ENCODE data around the gene TARM1.

Gene TARM1

DNA sequence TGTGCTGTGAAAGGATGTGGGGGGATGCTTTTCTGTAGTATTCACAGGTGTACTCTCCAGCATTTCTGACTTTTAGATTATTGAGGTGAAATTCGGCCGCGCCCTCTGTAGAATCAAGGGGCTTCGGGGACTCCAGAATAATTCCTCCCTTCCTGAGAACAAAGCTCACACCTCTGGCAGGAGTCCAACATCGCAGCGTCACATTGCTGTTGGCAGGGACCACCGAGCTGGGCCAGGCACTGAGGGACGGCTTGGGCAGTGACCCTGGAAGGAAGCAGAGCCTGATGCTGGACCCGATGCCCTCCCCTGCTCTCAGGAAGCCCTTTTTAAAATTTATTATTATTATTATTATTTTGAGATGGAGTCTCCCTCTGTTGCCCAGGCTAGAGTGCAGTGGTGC is 6.3 kb downstream of the TARM1 start:
- no peak overlapping the region for H3K4me3 ChIP-seq (ENCODE audit: low read length)
- TF ChIP-seq, protein P1, sequence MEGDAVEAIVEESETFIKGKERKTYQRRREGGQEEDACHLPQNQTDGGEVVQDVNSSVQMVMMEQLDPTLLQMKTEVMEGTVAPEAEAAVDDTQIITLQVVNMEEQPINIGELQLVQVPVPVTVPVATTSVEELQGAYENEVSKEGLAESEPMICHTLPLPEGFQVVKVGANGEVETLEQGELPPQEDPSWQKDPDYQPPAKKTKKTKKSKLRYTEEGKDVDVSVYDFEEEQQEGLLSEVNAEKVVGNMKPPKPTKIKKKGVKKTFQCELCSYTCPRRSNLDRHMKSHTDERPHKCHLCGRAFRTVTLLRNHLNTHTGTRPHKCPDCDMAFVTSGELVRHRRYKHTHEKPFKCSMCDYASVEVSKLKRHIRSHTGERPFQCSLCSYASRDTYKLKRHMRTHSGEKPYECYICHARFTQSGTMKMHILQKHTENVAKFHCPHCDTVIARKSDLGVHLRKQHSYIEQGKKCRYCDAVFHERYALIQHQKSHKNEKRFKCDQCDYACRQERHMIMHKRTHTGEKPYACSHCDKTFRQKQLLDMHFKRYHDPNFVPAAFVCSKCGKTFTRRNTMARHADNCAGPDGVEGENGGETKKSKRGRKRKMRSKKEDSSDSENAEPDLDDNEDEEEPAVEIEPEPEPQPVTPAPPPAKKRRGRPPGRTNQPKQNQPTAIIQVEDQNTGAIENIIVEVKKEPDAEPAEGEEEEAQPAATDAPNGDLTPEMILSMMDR (conservative IDR thresholded peaks at IDR 0.05; ENCODE audit: low read length) = no peak
- DNase-seq (ENCODE audit: low read depth) = no peak

DNA sequence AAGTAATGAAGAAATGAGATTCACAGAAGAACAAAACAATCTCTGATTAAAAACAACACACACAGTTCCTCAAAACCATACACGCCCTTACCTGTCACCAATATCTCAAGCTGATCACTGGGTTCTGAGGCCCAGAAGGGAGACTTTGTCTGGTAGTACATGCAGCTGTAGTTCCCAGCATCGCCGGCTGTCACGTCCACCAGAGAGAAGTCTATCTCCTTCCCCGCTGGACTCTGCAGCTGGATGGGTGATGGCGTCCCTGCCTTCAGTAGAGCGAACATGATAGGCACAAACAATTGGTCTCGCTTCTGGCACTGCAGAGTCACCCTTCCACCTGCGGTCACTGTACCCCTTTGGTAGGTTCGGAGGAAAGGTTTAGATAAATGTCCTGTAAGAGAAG is 7.3 kb downstream of the TARM1 start:
- no peak for DNase-seq (ENCODE audit: low read depth)
- H3K4me3 ChIP-seq (ENCODE audit: low read length) = no peak overlapping the region

DNA sequence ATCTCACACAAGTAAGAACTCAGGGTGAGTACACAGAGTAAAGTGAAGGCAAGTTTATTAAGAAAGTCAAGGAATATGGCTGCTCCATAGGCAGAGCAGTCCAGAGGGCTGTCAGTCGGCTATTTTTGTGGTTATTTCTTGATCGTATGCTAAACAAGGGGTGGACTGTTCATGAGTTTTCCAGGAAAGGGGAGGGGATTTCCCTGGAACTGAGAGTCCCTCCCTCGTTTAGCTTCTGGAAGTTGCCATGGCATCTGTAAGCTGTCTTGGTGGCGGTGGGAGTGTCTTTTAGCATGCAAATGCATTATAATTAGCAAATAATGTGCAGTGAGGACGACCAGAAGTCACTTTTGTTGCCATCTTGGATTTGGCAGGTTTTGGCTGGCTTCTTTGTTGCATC is 11.7 kb downstream of the TARM1 start:
- TF ChIP-seq, protein P1 (conservative IDR thresholded peaks at IDR 0.05; ENCODE audit: low read length) = no peak
- H3K4me3 ChIP-seq (ENCODE audit: low read length) = no peak overlapping the region
- no peak for DNase-seq (ENCODE audit: low read depth)

More for the DNA sequence above, 7.3 kb downstream of the TARM1 start:
- TF ChIP-seq, protein P1 (conservative IDR thresholded peaks at IDR 0.05; ENCODE audit: low read length) = no peak

DNA sequence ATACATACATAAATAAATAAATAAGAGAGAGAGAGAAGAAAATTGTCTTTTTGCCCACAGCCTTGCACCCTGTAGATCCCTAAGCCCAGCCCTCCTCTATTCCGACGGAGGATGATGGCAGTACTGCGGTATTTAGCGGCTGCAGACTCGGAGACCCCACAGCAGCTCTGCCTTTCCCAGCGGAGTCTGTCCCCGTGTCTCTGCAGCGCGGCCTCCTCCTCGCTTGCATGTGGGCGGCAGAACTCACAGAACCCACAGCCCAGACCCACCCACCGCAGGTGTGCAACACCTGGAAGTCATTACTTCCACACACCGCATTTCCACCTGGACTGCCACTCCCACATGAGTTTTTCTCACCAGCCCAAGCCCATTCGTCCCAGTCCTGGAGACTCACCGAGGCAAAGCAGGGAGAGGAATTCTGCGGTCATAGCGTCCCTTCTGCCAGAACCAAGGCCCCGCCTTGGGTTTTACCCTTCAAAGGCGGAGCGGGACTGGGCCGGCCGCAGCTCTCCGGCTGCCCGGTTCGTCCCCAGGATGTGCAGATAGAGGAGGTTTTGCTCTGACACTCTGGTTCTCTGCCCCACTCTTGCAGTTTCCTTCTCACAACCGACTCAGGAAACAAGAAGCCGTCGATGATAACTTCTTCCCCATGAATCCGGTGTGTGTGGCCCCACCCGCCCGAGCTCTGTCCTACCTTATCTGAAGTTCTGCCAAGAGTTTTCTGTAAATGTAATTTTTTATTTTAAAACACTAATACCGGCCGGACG is 17.6 kb downstream of the TARM1 start, which contains the start of gene VSTM1:
Gene VSTM1, minus strand, starts transcription at position 548 of the 767 bp plus-strand sequence. Its CDS starts 120 bp downstream, at position 428.
- H3K4me3 ChIP-seq (ENCODE audit: low read length) = no peak within 1 kb of the TSS
- DNase-seq (ENCODE audit: low read depth) = no peak
- TF ChIP-seq, protein P1 (conservative IDR thresholded peaks at IDR 0.05; ENCODE audit: low read length) = no peak

DNA sequence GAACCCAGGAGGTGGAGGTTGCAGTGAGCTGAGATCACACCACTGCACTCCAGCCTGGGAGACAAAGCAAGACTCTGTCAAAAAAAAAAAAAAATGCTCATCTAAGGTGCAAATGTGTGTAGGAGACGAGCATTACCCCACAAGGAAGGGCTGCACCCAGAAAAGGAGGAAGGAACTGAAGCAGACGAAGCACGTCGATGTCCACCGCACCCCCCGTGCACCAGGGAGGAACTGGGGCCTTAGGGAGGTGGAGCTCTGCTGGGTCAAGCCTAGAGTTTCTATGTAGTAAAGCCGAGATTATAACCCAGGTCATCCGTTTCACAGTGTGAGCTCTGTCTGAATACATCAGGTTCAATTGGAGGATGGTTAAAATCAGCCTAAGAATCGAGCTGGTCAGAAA is 18.5 kb downstream of the TARM1 start:
- DNase-seq (ENCODE audit: low read depth) = no peak
- TF ChIP-seq, protein P1 (conservative IDR thresholded peaks at IDR 0.05; ENCODE audit: low read length) = no peak

DNA sequence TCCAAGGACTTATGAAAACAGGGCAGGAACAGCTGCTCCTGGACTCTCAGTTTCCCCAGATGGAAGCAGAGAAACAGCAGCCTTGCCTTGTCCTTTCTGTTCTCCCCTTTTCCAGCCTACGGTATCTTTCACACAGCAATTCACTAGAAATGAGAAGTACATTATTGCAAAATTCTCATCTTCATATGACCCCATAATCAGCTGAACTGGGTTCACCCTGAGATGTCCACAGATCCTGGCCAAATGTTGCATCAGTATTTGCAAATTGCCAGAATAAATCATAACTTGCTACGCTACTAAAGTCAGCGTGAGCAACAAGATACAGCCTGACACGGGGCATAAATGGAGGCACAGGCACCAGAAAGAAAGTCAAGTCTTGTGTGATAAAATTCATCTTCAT is 33.5 kb downstream of the TARM1 start:
- no peak overlapping the region for H3K4me3 ChIP-seq (ENCODE audit: low read length)
- TF ChIP-seq, protein P1 (conservative IDR thresholded peaks at IDR 0.05; ENCODE audit: low read length) = no peak

More for the DNA sequence above, 18.5 kb downstream of the TARM1 start:
- no peak overlapping the region for H3K4me3 ChIP-seq (ENCODE audit: low read length)

DNA sequence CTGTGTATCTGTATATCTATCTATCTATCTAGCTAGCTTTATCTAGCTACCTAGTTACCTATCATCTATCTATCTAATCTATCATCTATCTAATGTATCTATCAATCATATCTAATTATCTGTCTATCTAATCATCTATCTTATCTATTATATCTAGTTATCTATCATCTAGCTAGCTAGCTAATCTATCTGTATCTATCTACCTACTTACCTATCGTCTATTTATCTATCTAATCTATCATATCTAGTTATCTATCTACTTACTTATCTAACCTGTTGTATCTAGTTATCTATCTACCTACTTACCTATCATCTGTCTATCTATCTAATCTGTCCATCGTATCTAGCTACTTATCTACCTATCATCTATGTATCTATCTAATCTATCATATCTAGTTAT is 35.4 kb downstream of the TARM1 start:
- DNase-seq (ENCODE audit: low read depth) = no peak
- TF ChIP-seq, protein P1 (conservative IDR thresholded peaks at IDR 0.05; ENCODE audit: low read length) = no peak
- no peak overlapping the region for H3K4me3 ChIP-seq (ENCODE audit: low read length)

More for the DNA sequence above, 33.5 kb downstream of the TARM1 start:
- no peak for DNase-seq (ENCODE audit: low read depth)
